Measurements from ENCODE around the gene MPZL3.

- TF ChIP-seq POLR2AphosphoS5 (IDR thresholded peaks at IDR 0.05) (no peak), CTCF (IDR thresholded peaks at IDR 0.05) (no peak), POLR2A (IDR thresholded peaks at IDR 0.05) (no peak)
Observed at GRCh38 chr11:118231461-118231860, 20.7 kb downstream of the MPZL3 start.

Data from stomach (tissue), 4 donors.